NT2/D1 (cell line): ENCODE measurements around the gene KCNQ5.

Experiments
- YY1 ChIP-seq: IDR thresholded peaks from 2 replicates; pipeline ENCODE4 v1.6.1; 2011; ENCODE audit not compliant: insufficient read length, insufficient read depth
- ZNF274 ChIP-seq: IDR thresholded peaks from 2 replicates; pipeline ENCODE4 v1.6.1; 2011; ENCODE audit warnings: mild to moderate bottlenecking, low read depth, low read length

DNA sequence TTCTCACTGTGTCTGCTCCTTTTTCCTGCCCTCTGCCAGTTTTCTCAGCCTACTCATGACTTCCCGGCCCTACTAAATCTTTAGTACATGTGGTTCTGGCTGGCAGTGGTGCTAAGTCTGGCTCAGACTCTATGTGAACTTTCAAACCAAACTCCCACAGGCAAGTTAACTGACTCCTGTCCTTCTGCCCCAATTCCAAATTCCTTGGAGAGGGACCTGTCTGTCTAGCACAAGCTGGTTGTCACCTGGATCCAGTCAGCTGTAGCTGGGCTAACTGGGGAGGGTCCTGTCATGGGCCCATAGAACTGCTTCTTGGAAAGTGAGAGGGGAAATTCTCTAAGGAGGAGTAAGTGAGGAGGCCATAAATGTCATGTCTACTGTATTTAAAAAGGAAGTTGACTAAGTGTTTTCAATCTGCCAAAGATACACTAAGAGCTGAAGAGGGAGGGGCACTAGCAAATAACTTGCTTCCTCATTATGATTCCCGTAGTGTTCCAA lies 240.1 kb downstream of the KCNQ5 start:
- no peak for TF ChIP-seq ZNF274
- TF ChIP-seq YY1: no peak
